ENCODE data around the gene CTSD. TPM values are rescaled to one million over a fixed set of nuclear protein-coding genes. Genes with fewer than 3 reads are reported as not detected.

CTSD gene
- total RNA-seq, 4 donors from 2014 or later, result 359 to 1,165 (median 624) TPM

- no peak for TF ChIP-seq CTCF (IDR thresholded peaks at IDR 0.05)
- DNase-seq (ENCODE audit: low spot score), result no peak
- no peak for ATAC-seq (ENCODE audit: low FRiP score)
These were observed 22.2 kb upstream of the CTSD start for GRCh38 chr11:1785749-1786413.

GRCh38 chr11:1784761-1785650, 21.3 kb upstream of the CTSD start:
- DNase-seq (ENCODE audit: low spot score) (no peak), ATAC-seq (ENCODE audit: low FRiP score) (no peak)
- no peak for TF ChIP-seq CTCF (IDR thresholded peaks at IDR 0.05)

- no peak for DNase-seq (ENCODE audit: low spot score)
- ATAC-seq (ENCODE audit: low FRiP score), result no peak
- no peak for TF ChIP-seq CTCF (IDR thresholded peaks at IDR 0.05)
These were observed 20.2 kb upstream of the CTSD start for GRCh38 chr11:1783725-1784529.

- ATAC-seq (ENCODE audit: low FRiP score) (no peak), DNase-seq (ENCODE audit: low spot score) (no peak)
- TF ChIP-seq CTCF (IDR thresholded peaks at IDR 0.05), result no peak
These were observed 19.4 kb upstream of the CTSD start for GRCh38 chr11:1782831-1783724.

GRCh38 chr11:1782031-1782590, 18.4 kb upstream of the CTSD start:
- ATAC-seq (ENCODE audit: low FRiP score), result no peak

More at GRCh38 chr11:1782031-1782590, 18.4 kb upstream of the CTSD start:
- DNase-seq (ENCODE audit: low spot score), result no peak
- TF ChIP-seq CTCF (IDR thresholded peaks at IDR 0.05), result no peak

All from omental fat pad (tissue), 4 donors.